HG03558 (cell line): Measurements from ENCODE around the gene AP2B1.
"Not testable (repeated sequence)": the region's sequence is repeated elsewhere in the genome, so short reads cannot be mapped to it uniquely, and the experiment has no call there.

Source experiments
- ATAC-seq: cut with Tn5 transposase; IDR thresholded peaks from one replicate; pipeline ENCODE4 v1.9.1; 2021; ENCODE audit warnings: moderate number of reproducible peaks; ENCODE audit not compliant: unreplicated experiment; ENCODE audit errors: extremely low read depth

The AP2B1 gene

DNA sequence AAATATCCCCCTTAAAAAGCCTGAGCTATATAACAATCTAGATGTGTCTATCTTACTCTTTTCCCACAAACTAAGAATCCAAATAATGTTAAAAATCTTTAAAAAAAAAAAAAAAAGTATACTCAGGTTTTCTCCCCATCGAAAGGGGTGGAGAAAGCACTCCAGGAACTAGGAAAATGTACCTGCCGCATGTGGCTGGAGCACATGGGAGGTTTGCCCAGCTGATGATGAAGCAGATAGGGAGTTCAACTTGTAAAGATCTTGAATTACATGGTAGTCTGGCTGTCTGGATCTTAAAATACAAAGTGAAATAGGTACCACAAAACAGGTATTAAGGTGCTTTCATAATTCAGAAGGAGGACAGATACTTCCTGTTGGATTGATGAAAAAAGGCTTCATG lies 17.7 kb upstream of the AP2B1 start:
- no peak for ATAC-seq

DNA sequence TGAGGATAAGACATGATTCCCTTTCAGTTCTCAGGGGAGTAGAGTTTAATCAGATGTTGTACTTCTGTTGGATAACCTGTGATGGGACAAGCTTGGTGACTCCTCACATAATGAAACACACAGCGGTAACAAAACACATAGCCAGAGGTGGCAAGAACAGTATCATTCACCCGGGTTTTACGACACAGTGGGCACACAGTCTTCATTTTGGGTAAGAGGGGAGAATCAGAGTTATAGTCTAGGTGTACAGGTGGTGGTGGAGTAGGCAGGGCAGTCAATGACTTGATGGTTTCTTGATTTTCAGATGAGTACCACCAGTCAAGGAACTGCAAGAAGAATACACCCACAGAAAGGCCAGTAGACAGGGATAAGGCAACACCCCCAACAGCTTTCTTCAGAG lies 11.4 kb upstream of the AP2B1 start:
- ATAC-seq: no peak

DNA sequence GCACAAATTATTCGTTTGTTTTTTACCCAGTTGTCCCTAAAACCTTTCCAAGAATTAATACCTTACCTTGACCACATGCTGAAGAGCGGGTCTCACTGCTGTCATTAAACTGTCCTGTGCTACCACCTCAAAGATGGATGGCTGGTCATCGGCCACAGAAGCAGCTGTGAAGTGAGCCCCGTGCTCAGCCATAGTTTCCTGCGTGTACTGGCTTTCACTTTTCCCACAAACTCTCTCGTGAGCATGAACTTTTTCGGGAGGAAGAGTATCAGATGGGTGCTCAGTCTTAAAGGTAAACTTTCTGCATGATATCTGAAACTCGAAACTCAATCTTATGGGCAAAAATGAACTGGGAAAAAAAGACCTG lies 9.3 kb upstream of the AP2B1 start:
- ATAC-seq: no peak

DNA sequence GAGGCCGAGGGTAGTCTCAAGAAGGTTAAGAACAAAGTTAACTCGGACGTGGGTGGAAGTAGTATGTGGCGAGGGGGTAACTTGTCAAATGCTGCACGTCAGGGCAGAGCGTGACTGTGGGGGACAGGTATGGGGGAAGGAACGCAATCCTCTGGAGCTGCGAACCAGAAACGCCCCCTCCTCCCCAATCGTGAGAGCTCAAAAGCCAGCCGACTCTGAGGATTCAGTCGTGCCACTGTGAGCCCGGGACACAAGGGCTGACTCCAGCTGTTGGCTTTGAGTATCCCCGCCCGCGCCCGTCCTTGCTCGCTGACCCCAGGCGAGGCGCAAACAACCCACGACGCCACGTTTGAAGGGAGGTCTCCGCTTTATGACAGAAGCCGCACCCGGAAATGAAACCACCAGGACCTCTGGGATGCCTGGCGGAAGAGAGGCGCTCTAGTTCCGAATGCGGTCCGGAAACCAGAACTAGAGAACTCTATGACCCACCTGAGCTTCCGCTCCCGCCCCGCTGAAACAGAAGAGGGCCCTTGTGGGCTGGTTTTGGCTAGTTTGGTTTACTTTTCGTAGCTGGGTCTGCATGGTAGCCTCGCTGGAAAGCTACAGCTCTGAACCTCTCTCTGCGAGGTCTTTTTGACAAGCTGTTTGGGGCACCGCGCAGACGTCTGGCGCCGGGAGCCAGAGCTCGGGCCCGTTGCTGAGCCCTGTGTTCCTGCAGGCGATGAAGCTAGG lies 8.8 kb upstream of the AP2B1 start, which contains the start of gene PEX12:
Gene PEX12 (minus strand): TSS at position 375 of the 732 bp plus-strand sequence. CDS start 550 bp downstream, outside the sequence.
- peak; percentile 71 for ATAC-seq

DNA sequence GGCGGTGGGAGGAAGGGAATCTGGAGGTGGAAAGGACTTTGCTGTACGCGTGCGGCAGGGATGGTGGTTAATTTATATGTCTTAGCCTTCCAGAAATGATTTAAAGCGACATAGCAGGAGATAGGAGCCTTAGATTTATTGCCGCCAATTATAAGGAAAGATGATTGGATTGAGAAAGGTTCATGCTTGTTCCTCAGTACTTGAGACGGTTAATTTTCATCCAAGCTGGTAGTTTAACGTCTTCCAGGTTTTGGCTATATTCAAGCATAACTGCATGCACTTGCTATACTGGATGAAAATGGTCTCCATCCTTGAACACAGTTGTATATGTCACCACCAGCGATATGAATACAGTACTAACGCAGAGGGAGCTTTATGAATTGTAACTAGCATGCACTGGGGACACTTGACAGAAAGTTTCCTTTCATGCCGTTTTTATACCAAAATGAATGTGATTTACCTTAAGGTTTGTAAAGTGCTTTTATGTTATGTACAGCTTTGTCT lies 8.1 kb upstream of the AP2B1 start:
- no peak for ATAC-seq

DNA sequence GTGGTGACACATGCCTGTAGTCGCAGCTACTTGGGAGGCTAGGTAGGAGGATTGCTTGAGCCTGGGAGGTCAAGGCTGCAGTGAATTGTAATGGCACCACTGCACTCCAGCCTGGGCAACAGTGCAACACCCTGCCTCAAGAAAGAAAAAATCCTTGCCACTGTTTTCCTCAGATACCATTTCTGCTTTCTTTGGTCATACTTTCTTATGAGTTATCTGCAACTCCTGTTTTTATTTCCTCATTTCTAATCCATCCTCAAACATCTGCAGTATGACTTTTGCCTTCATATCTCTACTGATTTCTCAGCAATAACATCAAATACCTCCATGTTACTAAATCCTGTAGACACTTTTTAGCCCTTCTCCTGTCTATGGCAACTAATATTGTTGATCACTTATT lies 3.1 kb upstream of the AP2B1 start:
- ATAC-seq: no peak

DNA sequence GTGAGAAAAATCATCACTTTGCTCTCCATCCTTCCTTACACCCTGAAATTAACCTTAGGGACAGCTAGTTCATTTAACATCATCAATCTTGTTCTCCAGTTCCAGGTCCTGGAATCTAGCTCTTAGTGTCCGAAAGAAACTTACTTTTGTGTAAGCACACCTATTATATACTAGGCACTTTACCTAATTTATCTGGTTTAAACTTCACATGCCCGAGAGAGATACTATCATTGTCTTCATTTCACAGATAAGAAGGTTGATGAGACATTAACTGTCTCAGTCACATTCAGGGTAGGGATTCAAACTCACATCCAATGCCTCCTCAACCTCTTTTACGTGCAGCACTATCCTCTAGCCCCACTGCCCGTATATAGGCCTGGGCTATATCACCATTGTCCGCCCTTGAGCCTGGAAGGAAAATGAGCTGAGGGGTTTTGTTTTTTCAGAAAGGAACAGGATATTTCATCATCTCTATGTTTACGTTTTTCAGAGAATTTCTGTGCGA lies 501 bp upstream of the AP2B1 start:
- no peak for ATAC-seq

DNA sequence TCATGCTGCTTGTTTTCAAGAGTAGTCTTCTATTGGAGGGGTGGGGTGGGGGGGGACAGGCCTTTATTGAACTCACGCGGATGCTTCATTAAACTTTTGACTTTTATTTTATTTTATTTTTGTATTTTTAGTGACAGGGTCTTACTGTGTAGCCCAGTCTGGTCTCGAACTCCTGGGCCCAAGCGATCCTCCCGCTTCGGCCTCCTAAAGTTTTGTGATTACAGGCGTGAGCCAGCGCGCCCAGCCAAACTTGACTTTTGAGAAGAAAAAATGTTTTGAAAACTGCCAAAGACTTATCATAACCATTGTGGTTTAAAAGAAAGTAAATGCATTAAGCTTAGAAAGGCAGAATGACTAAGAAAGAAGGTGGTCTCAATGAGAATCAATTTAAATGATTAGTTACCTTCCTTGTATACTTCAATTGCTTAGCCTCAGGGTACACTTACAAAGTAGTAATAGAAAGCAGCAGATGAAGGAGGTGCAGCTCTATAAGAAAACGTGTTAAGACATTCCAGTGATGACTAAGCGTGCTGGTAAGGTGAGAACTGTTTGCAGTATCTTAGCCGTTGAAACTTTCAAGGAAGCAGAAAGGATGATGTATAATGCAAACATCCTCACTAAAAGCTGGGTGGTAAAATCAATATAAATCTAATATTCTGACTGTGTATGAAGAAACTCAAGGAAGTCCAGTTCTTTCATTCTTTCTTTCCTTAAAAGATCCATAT lies 1.2 kb downstream of the AP2B1 start:
- ATAC-seq: no peak

DNA sequence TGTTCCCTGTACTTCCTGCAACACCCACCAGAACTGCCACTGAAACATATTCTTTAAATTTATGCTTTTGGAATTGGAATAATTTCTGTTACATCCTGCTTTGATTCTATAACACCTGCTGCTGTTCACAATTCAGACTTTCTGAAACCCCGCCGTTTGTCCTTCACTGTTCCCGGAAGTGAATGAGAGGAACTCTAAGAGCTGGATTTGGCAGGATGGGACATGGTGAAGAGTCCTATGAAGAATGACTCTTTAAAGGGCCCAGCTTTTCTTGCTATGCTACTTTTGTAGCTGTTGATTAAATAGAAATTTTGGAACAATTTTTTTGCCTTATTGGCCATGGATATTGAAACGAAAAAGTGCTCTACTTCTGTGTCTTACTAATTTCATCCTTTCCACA lies 8.9 kb downstream of the AP2B1 start:
- ATAC-seq: no peak

DNA sequence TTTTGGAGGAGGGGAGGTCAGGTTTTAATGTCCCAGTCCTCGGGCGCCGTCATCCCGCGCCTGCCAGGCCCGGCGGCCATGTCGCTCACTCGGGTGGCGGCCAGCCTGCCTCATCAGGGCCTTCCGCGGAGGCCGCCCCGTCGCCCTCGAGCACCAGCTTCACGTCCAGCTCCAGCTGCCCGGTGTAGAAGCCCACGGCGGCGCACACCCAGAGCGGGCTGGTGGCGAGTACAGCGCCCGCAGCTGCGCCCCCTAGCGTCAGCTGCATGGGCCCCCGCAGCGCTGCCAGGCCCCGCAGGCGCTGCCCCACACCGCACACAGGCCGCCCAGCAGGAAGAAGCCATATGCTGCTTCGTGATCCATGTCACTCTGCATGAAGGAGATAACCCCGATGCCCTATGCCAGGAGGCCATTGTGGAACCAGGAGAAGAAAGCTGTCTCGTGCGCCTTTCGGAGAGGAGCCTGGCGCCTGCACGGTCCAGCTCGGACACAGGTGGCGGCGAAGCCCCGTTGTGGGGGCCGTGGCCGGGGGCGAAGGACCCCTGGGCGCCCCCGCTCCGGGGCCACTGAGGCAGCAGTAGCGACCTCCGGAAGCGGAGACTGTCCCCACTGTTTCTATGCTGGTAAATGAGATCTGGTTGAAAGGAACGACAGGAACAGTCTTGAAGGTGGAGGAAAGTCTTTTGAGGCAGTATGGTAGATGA lies 9.6 kb downstream of the AP2B1 start:
- ATAC-seq: no peak

DNA sequence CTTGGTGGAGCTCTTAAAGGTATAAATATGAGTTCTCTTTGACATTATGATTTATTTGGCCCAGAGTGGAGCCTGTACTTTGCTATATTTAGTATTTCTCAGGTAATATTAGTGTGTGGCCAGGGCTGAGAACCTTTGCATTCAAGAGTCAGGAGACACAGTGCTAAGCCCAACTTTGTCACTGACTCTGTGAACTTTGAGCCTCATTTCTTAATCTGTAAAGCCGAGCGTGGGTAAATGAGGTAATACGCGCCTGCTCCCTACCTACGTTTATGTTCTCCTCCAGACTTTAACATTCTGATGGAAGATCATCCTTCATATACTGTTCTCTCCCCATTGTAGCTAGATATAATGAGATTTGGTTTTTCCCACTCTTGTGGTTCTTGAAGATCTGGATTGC lies 10.5 kb downstream of the AP2B1 start:
- ATAC-seq: no peak

DNA sequence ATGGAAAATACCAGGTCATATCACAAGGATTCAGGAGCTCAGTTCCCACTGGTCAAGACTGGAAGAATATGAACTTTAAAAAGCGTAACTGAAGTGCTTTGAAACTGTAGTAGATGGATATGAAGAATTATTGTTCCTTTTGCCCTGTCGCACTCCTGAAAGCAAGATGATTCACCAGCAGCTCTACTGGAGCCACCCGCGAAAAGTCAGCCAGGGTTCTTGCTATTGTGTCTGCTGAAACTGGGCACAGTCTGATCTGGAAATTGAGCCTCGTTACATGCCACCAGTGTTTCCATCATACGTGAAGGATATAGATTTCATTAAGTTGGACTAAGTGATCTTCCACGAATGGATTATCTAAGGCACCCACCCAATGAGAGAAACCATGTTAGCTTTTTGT lies 16.6 kb downstream of the AP2B1 start:
- ATAC-seq: no peak

DNA sequence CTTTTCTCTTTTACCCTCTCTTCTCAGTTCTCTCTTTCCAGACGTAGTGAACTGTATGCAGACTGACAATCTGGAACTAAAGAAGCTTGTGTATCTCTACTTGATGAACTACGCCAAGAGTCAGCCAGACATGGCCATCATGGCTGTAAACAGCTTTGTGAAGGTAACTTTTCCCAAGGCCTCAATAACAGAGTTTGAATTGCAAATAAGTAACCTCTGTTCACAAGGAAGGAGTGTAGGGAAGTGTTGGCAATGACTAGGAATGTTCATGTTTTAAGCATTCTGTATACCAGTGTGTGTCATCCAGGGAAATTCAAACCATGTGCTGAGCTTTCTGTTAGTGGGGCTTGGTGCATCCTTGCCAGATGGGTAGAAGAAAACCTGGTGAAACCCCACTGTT lies 18.6 kb downstream of the AP2B1 start:
- no peak for ATAC-seq

DNA sequence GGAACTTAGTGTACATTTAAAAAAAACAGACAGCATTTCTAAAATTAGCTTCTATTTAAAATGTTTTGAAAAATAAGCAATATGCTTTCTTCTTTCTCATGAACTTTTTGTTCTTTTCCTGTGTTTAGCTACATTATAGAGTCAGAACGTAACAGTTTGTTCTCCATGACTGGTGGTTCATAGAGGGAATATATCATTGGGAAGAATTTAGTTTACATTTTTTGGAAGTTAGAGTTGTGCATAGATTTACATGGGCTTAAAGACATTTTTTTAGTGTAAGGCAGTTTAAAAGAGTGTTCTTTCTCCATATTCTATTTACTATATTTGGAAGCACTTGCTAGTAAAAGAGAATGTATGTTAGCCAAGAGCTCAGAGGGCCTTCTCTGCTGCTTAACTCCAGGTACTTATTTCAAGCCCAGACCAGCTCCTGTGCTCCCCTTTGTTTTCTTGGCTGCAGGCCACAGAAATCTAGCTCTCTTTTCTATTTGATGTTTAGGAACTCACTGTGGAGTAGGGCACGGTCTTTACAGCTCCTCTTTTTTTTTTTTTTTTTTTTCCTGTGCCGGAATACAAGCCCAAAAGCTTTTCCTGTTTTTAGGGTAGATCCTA lies 20.2 kb downstream of the AP2B1 start:
- no peak for ATAC-seq

DNA sequence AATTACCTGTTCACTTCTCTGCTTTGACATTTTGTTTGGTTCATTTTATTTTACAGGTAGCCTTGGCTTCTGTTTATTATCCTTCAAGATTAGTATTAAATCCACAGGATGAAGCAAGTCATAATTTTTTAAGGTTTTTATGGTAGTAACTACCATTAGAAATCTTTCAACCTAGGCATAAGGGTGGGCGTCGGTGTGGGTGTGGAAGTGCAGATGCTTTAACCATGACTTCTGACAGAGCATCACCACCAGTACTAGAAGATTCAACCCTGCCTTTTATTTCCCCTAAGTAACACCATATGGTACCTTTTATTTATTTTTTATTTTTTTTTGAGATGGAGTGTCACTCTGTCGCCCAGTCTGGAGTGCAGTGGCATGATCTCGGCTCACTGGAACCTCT lies 22.7 kb downstream of the AP2B1 start:
- no peak for ATAC-seq

DNA sequence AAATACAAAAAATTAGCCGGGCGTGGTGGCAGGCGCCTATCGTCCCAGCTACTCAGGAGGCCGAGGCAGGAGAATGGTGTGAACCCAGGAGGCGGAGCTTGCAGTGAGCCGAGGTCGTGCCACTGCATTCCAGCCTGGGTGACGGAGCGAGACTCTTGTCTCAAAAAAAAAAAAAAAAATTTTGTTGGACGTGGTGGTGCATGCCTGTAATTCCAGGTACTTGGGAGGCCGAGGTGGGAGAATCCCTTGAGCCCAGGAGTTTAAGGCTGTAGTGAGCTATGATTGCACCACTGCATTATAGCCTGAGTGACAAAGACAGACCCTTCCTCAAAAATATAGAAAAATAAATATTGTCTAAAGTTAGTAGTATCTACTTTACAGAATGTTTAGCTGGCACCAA lies 23.6 kb downstream of the AP2B1 start:
- ATAC-seq: not testable (repeated sequence)

DNA sequence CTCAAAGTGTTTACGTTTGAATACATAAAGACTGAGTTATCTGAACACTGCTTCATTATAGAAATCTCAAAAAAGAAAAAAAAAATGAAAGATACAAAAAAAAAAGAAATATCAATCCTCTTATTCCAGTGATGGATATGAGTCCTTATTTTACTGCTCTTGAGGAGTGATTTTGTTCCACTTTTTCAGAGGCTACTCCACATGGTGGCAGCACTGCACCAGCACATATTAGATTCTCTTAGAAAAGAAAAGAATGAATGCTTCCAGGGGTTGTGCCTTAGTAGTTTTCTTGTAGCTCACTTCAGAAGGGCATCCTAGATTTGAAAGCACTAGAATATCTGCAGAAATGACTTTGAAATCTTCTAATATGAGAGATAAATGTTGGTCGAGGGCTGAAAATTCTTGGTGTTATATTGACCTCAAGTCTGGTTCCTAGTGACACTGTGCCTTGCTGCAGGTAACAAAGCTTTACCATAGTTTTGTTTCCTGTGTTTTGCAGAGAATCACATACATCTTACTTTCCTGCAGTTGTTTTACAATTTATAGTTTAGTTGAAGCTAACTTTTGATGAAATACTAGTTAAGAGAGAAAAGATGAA lies 25.9 kb downstream of the AP2B1 start:
- no peak for ATAC-seq

DNA sequence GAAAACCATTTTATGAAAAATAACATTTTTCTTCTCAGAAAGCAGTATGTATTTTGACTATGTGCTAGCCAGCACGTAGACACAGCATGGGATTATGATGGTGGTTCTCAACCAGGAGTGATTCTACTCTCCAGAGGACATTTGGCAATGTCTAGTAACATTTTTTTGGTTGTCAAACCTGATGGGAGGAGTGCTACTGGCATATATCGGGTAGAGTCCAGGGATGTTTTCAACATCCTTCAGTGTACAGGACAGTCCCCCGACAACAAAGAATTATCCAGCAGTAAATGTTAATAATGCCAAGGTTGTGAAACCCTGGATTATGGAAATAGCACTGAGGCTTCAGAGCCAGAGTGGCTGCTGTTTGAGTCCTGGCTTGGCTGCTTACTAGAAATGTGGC lies 27.7 kb downstream of the AP2B1 start:
- ATAC-seq: no peak

DNA sequence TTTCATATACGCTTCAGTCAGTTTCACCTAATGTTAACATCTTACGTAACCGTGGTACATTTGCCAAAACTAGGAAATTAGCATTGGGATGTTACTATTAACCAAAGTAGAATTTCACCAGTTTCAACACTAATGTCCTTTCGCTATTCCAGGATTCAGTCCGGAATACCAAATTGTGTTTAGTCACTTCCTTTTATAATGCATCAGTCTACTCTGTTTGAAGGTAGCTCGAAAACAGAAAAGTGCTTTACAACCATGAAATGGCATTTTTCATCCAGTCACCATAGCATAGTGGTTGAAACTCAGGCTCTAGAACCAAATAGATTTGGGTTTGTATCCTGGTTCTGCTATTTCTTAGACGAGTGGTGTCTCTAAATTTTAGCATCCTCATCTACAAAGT lies 29.4 kb downstream of the AP2B1 start:
- no peak for ATAC-seq

DNA sequence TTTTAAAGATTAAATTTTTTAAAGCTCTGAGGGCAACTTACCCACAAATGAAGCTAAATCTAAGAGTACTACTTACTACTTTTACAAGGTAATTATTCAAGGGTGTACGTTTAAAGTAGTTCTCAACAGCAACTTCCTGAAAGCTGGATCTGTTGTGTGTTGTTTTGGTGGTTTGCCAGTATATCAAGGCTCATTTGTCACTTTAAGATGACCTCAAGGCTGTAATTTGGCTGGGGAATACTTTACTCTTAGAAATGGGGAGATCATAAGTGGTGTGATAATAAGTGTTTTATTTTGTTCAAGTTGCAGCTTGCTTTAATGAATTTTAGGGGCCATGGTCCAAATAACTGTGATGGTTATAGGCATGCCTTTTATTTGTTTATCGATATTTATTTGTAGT lies 30.4 kb downstream of the AP2B1 start:
- no peak for ATAC-seq
